ENCODE results near the gene ANO2.
"Not testable (repeated sequence)": the region's sequence is repeated elsewhere in the genome, so short reads cannot be mapped to it uniquely, and the experiment has no call there.

Gene ANO2

GRCh38 chr12:5840944-5841343, 104.1 kb downstream of the ANO2 start:
- no peak for TF ChIP-seq CTCF (IDR thresholded peaks at IDR 0.05; ENCODE audit: insufficient read depth, low read depth, low read length, missing control alignments)
- H3K4me3 ChIP-seq (ENCODE audit: low read length) = no peak overlapping the region
- DNase-seq (ENCODE audit: low read depth) = no peak

- DNase-seq (ENCODE audit: low read depth) = no peak
- no peak for TF ChIP-seq CTCF (IDR thresholded peaks at IDR 0.05; ENCODE audit: insufficient read depth, low read depth, low read length, missing control alignments)
- no peak overlapping the region for H3K4me3 ChIP-seq (ENCODE audit: low read length)
Measured at GRCh38 chr12:5830111-5830510, 114.9 kb downstream of the ANO2 start.

GRCh38 chr12:5827591-5827990, 117.5 kb downstream of the ANO2 start:
- H3K4me3 ChIP-seq (ENCODE audit: low read length) = no peak overlapping the region
- no peak for TF ChIP-seq CTCF (IDR thresholded peaks at IDR 0.05; ENCODE audit: insufficient read depth, low read depth, low read length, missing control alignments)
- no peak for DNase-seq (ENCODE audit: low read depth)

- not testable (repeated sequence) for DNase-seq (ENCODE audit: low read depth); H3K4me3 ChIP-seq (ENCODE audit: low read length)
Measured at GRCh38 chr12:5825761-5826160, 119.3 kb downstream of the ANO2 start.

- H3K4me3 ChIP-seq (ENCODE audit: low read length); DNase-seq (ENCODE audit: low read depth): not testable (repeated sequence)
Measured at GRCh38 chr12:5818877-5819276, 126.2 kb downstream of the ANO2 start.

GRCh38 chr12:5817246-5817645, 127.8 kb downstream of the ANO2 start:
- no peak for TF ChIP-seq CTCF (IDR thresholded peaks at IDR 0.05; ENCODE audit: insufficient read depth, low read depth, low read length, missing control alignments)
- DNase-seq (ENCODE audit: low read depth) = no peak
- no peak overlapping the region for H3K4me3 ChIP-seq (ENCODE audit: low read length)

- no peak for DNase-seq (ENCODE audit: low read depth)
- no peak overlapping the region for H3K4me3 ChIP-seq (ENCODE audit: low read length)
- no peak for TF ChIP-seq CTCF (IDR thresholded peaks at IDR 0.05; ENCODE audit: insufficient read depth, low read depth, low read length, missing control alignments)
Measured at GRCh38 chr12:5809586-5809985, 135.5 kb downstream of the ANO2 start.

GRCh38 chr12:5808981-5809380, 136.1 kb downstream of the ANO2 start:
- TF ChIP-seq CTCF (IDR thresholded peaks at IDR 0.05; ENCODE audit: insufficient read depth, low read depth, low read length, missing control alignments) = no peak
- H3K4me3 ChIP-seq (ENCODE audit: low read length) = no peak overlapping the region
- no peak for DNase-seq (ENCODE audit: low read depth)

All from epithelial cell of esophagus (primary cell).